GM08714 (cell line): ENCODE data around the gene LACRT.
"Not testable (repeated sequence)": the region's sequence is repeated elsewhere in the genome, so short reads cannot be mapped to it uniquely, and the experiment has no call there.

Experiments
- H3K4me3 ChIP-seq: fragments of 200-500 bp; sonication (Bioruptor generic); 2 replicates; pipeline ENCODE4 v1.5.1; 2014; ENCODE audit warnings: mild to moderate bottlenecking, low read length, inconsistent platforms
- ZNF274 ChIP-seq: IDR thresholded peaks from 2 replicates; pipeline ENCODE4 v1.6.1; 2012; ENCODE audit warnings: mild to moderate bottlenecking, low read depth, low read length

The LACRT gene

GRCh38 chr12:54653025-54653424 lies 18.3 kb upstream of the LACRT start:
- no peak for TF ChIP-seq ZNF274
- no peak overlapping the region for H3K4me3 ChIP-seq

- TF ChIP-seq ZNF274 = no peak
- no peak overlapping the region for H3K4me3 ChIP-seq
Observed at GRCh38 chr12:54650889-54651288, 16.2 kb upstream of the LACRT start.

- no peak for TF ChIP-seq ZNF274
- H3K4me3 ChIP-seq = no peak overlapping the region
Observed at GRCh38 chr12:54650409-54650808, 15.7 kb upstream of the LACRT start.

GRCh38 chr12:54649825-54650224 lies 15.1 kb upstream of the LACRT start:
- no peak for TF ChIP-seq ZNF274
- no peak overlapping the region for H3K4me3 ChIP-seq

GRCh38 chr12:54648265-54648664 lies 13.6 kb upstream of the LACRT start, which contains the start of gene DCD:
DCD (minus strand) TSS chr12:54648365; CDS start chr12:54648303, 62 bp downstream.
- TF ChIP-seq ZNF274 = no peak
- H3K4me3 ChIP-seq = no peak within 1 kb of the TSS

- no peak for TF ChIP-seq ZNF274
- H3K4me3 ChIP-seq = no peak overlapping the region
Observed at GRCh38 chr12:54641554-54641953, 6.9 kb upstream of the LACRT start.

GRCh38 chr12:54641089-54641488 lies 6.4 kb upstream of the LACRT start:
- no peak for TF ChIP-seq ZNF274
- no peak overlapping the region for H3K4me3 ChIP-seq

- H3K4me3 ChIP-seq = not testable (repeated sequence)
Observed at GRCh38 chr12:54639112-54639511, 4.4 kb upstream of the LACRT start.

- no peak for TF ChIP-seq ZNF274
- no peak overlapping the region for H3K4me3 ChIP-seq
Observed at GRCh38 chr12:54631988-54632728, 2.5 kb downstream of the LACRT start.

- H3K4me3 ChIP-seq = no peak overlapping the region
- no peak for TF ChIP-seq ZNF274
Observed at GRCh38 chr12:54631551-54631950, 3.1 kb downstream of the LACRT start.

GRCh38 chr12:54629925-54630324 lies 4.8 kb downstream of the LACRT start:
- no peak overlapping the region for H3K4me3 ChIP-seq
- TF ChIP-seq ZNF274 = no peak

- TF ChIP-seq ZNF274 = no peak
- H3K4me3 ChIP-seq = no peak overlapping the region
Observed at GRCh38 chr12:54628186-54628846, 6.4 kb downstream of the LACRT start.

- TF ChIP-seq ZNF274 = no peak
- H3K4me3 ChIP-seq = no peak overlapping the region
Observed at GRCh38 chr12:54627304-54627703, 7.4 kb downstream of the LACRT start.

GRCh38 chr12:54625598-54625997 lies 9.1 kb downstream of the LACRT start:
- no peak overlapping the region for H3K4me3 ChIP-seq
- no peak for TF ChIP-seq ZNF274

- TF ChIP-seq ZNF274 = no peak
- no peak overlapping the region for H3K4me3 ChIP-seq
Observed at GRCh38 chr12:54624315-54625279, 10.1 kb downstream of the LACRT start.
